GM21447 (cell line): ENCODE data around the gene PEX5L.
A peak's percentile ranks its signal among the peaks of the same experiment; 100 is the strongest.

Experiments
- ATAC-seq: cut with Tn5 transposase; IDR thresholded peaks from one replicate; pipeline ENCODE4 v1.9.1; 2021; ENCODE audit not compliant: unreplicated experiment

Gene PEX5L

DNA sequence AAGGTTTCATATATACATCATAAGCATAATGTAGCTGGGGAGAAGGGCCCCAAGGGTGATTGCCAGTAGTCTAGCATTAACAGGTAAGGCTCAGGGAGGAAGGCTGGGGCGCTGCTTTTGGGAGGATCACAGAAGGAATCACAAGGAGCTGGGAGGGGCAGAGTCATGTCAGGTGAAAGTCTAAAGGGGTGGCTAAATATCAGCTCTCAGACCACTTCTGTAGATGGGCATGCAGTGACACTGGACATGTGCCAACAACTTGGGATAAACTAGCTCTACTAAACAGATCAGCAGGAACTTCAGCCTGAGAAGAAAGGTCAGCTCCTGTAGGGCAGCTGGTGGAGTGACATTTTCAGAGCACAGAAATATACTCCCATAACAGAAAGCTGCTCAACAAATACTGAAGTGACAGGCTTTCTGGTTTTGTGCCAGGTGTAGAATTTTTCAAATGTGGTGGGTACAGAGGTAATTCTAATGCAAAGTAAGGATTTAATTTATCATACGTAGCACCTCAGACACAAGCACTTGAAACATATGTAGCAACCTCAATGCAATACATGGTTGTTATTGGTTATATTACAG is 79.4 kb downstream of the PEX5L start:
- no peak for ATAC-seq

DNA sequence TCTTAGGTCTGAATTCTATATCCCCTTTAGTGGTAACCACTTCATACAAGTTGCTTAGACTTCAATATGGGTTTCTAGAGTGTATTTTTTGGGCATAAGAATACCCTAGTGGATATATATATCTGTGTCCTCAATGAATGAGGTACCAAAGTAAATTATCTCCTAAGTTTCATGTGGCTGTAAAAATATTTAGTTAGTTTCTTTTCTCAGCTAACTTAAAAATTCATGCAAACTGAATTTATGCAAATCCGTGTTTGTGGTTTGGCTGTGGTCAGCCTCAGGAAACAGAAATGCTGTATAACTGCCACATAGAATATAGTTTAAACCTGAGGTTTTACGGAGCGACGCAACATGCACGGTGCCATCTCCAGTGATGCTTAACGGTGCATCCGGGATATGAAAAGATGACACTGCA is 80.3 kb downstream of the PEX5L start:
- ATAC-seq, result peak; percentile 91

DNA sequence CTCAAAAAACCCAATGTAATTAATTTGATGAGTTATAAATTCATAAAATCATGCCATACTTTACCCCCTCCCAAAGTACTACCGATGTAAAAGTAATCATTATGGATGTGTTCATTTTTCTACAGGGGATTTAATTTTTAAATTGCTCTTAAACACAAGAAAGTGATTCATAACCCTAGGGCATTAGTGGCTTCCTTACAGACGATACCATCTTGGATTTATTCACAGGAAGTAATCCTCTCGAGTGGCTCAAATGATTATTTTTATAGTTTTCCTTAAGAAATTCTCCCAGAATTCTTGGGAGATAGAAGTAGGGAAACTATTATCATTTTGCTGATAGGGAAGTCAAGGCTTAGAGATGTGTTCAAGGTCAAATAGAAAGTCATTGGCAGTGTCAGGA is 80.9 kb downstream of the PEX5L start:
- no peak for ATAC-seq

DNA sequence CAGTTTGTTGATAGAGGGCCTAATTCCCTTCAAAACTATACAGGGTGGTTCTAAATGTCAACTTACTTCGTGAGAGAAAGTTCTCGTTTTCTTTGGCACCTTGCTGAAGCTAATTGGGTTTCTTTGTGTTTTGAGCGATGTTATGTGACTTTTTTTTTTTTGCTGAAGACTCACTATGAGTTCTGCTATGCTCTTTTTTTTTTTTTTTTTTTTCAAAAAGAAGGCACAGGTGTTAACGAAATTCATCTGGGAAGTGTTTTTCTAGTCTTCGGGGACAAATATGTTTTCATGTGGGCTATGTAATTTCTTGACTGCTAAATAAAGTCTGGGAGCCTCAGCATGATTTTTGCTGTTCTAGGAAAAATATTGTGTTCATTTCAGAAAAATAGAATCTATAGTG is 81.5 kb downstream of the PEX5L start:
- ATAC-seq, result no peak

DNA sequence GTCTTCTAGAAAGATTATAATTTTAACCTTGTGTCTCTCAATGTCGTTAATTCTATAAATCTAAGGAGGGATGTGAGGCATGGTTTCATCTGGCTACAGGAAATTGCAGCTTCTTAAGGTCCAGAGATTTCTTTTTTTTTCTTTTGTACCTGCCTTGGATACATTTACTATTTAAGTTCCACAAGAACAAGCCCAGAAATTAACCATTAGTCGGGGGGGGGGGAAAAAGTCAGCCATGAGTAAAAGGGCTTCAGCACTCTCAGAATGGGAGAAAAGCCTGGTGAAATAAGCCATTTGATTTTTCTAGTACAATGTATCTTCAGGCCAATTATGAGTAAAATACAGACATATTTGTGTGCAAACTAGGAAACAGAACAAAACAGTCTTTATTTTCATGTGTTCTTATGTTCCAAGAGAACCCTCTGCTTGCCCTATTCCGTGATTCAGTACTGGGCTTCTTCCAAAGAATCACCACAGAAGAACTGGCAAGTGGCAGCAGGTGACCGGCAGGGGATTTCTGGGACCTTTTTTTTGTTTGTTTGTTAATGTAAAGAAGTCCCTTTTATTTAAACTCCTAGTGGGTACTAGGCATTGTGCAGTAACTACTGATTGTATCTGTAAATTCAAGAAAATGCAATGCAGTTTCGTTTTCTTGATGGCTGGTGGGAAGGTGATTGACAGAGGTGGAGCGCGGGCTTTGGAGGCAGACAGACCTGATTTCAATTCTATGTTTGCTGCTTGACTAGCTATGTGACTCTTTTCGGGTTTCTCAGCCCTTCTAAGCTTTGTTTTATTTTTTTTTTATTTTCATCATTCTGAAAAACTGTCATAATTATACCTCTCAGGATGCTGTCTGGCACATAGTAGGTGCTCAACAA is 82.5 kb downstream of the PEX5L start:
- ATAC-seq, result no peak

DNA sequence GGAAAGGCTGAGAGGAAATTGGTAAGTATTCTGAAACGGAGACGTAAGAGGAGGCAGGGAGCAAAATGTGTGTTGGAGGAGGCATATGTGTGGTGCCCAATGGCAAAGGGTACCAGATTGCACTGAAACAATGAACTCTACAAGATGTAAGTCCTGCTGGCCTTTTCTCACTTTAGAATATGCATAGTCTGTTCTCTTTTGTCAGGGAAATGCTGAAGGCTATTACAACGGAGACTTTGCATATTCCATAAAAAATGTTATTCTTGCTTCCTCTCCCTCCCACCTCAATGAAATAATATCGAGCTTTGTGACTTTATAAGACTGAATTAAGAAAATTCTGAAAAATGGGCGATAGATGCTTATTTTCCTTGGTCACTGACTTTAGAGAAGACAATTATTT is 85.9 kb downstream of the PEX5L start:
- ATAC-seq, result no peak

DNA sequence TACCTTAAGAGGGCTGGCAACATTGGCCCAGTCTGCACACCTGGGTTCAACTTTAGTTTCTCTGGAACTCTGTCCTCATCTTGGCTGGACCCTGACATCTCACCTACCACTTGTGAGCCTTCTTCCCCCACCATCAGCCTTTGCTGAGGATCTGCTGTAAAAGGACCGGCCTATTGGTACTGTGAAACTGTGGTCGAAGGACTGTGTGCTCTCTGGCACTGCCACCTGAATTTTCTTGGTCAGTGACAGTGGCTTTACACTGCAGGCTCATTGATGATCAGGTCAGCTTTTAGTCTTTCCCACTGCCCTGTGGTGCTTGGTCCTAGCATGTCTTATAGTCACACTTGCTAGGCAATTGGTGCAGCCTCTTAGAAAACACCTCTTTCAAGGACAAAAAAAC is 86.9 kb downstream of the PEX5L start:
- ATAC-seq, result no peak

DNA sequence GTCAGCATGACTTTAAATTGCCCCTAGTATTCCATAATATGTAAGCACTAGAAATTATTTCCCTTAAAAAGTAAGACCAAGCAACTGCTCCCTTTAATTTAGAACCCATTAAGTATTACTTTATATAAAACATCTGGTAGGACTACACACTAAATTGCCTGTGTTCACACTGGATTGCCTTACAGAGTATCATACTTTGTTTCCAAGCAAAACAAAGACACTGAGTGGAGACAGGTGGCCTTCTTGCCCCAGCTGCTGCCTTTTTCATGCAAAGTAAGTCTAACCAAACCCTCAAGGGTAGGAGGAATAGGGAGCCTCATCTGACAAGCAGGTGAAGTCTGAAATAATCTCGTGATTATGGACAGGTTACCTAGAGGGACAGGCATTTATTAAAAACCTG is 87.3 kb downstream of the PEX5L start:
- peak; percentile 85 for ATAC-seq

DNA sequence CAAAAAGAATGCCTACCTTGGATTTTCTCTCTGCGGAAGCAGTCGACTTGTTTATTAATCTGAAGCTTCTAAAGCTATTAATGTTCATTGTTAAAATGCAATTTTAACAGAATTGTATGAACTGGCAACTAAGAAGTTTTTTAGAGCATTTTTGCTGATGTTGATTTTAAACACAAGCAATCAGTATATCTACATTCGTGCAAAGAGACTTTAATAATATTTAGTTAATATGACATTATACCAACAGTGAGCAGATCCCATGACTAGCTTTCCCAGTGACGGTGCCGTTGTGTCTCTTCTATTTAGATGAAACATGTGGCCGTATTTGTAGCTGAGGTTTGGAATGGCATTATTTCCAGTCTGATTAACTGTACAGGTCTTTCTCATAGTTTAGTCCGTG is 88.0 kb downstream of the PEX5L start:
- no peak for ATAC-seq

DNA sequence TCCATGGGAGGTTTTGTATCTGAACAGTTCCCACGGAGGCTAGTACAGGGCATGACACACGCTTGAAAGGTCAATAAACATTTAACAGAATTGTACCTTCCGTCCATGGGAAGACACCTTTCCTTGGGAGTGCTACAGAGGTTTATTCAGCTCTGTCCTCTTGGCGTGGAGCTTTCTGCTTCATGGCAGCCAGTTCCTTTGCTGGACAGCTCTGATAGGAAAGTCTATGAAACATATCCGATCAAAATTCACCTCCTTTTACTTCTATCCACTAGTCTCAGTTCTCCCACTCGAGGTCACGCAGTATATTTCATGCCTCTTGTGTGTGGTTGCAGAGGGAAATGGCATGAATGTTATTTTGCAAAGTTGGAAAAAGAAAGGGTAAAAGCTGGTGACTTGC is 91.2 kb downstream of the PEX5L start:
- ATAC-seq, result no peak

DNA sequence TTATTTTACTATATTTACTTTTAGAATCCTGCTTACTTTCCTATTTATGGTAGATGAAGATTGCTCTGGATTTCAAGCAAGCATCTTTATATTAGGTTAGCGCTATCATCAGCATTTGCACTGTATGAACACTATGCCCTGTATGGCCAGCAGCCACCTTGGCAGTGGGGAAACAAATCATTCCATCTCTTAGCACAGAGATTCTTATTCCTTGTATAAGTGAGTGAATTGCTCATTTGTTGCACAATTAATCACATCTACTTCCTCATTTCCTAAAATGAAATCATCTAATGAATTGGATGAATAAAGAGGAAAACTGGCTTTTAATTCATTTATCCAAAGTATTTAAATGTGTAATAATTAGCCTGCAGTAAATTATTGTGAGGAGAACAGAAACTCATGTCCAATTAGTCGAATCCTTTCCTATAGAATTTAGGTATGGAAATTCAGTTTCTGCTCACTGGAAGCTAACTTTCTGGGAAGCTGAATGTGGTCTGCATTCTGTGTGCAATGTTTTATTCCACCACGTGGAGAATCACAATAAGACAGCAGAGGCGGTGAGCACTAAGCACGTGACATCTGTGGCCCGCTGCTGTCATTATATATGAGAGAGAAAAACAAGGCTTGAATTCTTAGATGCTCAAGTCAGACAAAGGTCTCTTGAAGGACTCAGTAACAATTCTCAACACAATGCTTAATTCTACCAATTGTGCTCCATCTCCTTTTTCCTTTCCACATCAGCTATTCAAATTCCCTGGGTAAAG is 93.4 kb downstream of the PEX5L start:
- no peak for ATAC-seq

DNA sequence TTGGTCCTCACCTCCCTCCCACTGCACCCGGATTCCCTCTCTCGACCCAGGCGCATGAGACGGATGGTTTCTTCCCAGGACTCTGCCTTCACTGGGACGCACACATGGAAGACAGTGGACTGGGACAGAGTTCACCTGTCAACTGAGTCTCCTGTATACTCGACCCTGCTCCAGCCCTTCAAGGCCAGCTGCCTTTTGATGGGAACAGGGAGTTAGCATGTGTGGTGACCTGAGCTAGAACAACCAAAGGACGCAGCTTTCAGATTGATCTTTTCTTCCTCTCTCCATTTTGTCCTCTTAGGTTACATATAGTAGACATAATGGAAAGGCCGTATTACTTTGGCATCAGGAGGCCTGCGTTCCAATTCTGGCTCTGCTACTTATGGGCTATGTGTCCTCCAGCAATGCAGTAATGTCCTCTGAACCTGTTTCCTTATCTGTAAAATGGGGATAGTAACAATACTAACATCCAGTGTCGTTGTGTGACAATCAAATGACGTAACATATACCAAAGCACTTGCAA is 94.1 kb downstream of the PEX5L start:
- no peak for ATAC-seq

DNA sequence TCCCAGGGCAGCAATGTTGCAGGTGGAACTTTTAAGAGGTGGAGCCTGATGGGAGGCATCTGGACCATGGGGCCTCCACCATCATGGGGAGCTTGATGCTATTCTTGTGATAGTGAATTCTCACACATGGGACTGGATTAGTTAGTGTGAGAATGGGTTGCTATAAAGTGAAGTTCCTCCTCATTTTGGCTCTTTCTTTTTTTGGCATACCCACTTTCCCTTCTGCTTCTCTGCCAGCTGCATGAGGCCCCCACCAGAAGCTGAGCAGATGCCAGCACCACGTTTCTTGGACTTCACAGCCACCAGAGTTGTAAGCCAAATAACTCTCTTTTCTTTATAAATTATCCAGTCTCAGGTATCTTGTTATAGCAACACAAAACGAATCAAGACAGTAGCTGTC is 101.0 kb downstream of the PEX5L start:
- no peak for ATAC-seq

DNA sequence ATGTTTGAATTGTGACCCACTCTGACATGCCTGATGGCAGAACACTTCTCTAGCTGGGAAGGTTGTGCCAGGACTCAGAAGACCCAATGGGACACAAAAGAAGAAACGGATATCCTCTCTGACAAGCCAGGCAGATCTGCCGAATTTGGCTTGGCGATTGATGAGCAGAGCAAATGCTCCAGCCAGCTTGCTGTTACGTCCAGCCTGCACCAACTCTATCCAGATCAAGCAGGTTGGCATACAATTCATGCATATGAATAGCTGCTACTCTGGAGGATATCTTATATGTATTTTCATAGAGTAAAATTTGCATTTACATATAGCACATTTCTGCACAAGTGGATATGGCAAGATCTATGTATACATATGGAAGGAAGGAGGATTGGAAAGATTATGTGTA is 102.8 kb downstream of the PEX5L start:
- no peak for ATAC-seq

DNA sequence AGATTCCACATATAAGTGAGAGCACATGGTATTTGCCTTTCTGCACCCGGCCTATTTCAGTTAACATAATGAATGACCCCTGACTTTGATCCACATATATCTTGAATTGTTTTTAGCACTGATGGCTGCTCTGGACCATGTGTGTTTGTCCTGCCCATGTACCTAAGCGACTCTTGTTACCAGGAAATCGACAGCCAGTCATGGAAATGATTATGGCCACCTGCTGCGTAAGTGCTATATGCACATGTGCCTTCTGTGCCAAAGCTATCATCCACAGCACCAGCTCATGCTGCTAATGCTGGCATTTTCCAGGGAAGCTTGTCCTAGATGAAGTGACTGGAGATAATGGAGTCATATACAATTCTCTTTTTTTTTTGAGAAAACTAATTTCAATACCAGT is 103.7 kb downstream of the PEX5L start:
- no peak for ATAC-seq

DNA sequence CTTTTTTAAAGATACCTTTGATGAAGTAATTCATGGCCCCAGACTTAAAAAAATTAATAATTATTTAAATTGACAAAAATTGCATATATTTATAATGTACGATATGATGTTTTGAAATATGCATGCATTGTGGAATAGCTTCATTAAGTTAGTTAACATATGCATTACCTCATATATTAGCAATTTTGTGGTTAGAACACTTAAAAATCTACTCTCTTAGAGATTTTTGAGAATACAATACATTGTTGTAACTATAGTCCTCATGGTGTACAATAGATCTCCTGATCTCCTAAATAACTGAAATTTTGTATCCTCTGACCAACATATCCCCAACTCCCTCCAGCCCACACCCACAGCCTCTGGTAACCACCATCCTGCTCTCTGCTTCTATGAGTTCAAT is 104.1 kb downstream of the PEX5L start:
- ATAC-seq, result no peak

DNA sequence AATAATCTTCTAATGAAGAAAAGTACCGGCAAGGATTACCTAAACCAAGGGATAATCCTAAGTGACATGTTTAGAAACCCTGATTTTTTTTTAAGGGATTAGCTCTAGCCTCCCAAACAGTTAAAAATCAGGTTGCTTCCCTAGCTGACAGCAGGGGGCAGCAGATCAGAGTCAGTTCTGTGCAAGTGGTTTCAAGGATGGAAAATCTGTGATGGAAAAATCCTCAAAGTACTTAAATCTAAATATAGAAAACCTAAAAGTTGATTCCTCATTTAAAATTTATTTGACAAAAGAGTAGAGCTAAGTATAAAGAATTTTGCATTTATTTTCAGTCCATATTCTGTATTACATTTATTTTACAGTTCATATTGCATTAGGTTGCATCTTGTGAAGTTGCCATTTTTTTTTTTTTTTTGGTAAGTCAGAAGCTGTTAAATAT is 107.6 kb downstream of the PEX5L start:
- ATAC-seq, result peak; percentile 64

DNA sequence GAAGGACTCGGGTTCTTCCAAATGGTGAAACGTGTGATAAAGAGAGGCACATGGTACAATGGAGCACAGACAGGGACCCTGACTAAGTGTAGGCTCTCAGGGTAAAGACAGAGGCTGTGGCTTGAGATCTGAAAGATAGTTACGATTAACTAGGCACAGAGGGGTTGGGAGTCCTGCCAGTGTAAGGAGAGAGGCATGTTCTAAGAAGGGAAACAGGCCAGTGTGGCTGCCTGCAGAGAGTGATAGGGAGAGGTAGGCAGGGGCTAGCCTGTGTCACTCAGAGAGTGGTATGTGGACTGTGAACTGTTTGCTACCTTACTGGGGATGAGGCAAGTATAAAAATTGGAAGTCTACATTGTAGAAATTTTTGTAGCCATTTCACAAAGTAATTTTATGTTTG is 109.5 kb downstream of the PEX5L start:
- no peak for ATAC-seq

DNA sequence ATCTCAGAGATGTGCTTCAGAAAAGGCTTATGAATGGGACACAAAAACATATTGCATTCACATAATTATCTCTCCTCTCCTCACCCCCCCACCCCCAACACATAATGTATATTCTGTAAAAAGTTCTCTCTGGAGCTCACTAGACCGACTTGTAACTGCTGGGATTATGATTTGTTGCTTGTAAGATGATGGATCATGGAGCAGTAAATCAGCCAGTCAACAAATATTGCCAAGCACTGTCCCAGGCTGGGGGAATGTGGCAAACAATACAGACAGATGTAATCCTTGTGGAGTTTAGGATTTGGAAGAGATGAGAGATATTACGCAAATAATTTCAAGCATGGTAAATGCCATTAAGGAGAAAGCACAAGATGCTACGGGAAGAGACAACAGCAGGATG is 114.8 kb downstream of the PEX5L start:
- no peak for ATAC-seq

DNA sequence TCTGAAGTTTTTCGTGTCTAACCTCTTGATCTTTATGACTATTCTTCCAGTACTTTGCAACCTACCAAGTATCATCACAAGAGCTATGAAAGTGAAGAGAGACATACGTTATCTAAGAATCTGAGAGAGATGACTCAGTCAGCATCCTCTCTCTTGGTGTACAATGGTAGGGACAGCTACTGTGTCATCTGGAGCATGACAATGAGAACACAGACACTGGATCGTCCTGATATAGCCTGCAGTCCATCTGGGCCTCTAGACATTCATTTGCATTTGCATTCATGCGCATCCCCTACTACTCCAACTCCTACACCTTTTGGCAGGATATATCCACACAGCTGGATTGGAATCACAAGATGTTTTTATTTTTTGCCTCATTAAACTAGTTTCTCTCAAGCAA is 115.2 kb downstream of the PEX5L start:
- ATAC-seq, result peak; percentile 97

DNA sequence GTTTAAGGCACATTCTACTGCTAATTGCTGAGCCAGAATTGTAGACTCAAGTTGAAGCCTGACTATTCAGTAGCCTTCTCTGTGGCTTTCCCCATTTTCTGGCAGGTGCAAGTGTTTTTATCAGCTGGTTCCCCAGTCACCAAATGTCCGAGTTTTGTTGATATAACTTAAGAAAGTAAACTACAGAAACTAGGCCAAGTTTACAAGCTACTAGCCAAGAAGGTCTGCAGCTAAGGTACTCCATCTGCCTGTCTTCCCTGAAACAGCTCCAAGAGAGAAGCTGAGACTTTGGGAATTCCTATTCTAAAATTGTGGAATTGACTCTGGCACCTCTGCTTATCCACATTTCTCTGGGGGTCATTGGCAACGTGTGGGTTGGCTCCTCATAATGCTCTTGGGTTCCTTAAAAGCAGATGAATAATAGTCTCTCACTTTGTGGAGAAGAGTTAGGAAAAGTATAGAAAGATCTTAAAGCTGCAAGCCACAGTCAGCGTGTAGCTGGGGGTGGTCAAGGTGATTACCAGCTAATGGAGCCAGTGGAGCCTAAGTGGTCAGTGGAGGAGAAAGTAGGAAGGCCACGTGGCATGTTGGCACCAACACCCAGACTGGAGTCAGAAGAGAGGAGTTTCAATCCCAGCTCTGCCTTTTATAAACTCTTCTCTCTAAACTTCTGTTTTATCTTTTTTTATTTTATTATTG is 128.8 kb downstream of the PEX5L start:
- no peak for ATAC-seq
